IMR-90 (cell line): ENCODE measurements around the gene LCN2. TPM values are rescaled to one million over a fixed set of nuclear protein-coding genes. Genes with fewer than 3 reads are reported as not detected.

Source experiments
- ATAC-seq: fragments of 200-7000 bp; cut with Tn5 transposase; 2 replicates; pipeline ENCODE4 v1.9.1; 2020; ENCODE audit warnings: low read depth, mild to moderate bottlenecking, moderate library complexity
- BruUV-seq: library from RNA; stranded (reverse); fragments of 400-500 nt; replicated peaks from 2 replicates; lab custom pipeline; 2021; lab: Mats Ljungman, UMichigan
- CTCF ChIA-PET: fragments of 300-600 bp; formaldehyde crosslinking; extraction: SDS; loops from one replicate; lab custom pipeline; 2021; ENCODE audit warnings: antibody characterized with exemption; lab: Yijun Ruan, JAX
- POLR2A ChIA-PET: fragments of 300-600 bp; sonication (Branson Sonifier 250); formaldehyde crosslinking; loops from one replicate; lab custom pipeline; 2022; ENCODE audit warnings: antibody characterized with exemption; ENCODE audit not compliant: unreplicated experiment; lab: Charles Lee
- DNase-seq: peaks from one replicate; pipeline ENCODE4 v3.0.0; 2013
- H2AFZ ChIP-seq: replicated peaks from 2 replicates; pipeline ENCODE3; 2013; ENCODE audit warnings: low read length, mild to moderate bottlenecking; ENCODE audit not compliant: poor library complexity
- H2AK5ac ChIP-seq: 2 replicates; pipeline ENCODE4 v1.6.1; 2013; ENCODE audit warnings: low read depth, low read length, inconsistent platforms
- H2AK9ac ChIP-seq: replicated peaks from 2 replicates; pipeline ENCODE3; 2013; ENCODE audit warnings: mild to moderate bottlenecking, low read depth, low read length, moderate library complexity; ENCODE audit not compliant: poor library complexity
- H2BK120ac ChIP-seq: 2 replicates; pipeline ENCODE4 v1.6.1; 2013; ENCODE audit warnings: low read depth, low read length, inconsistent platforms
- H2BK15ac ChIP-seq: 3 replicates; pipeline ENCODE4 v1.6.1; 2013; ENCODE audit warnings: low read depth, low read length, inconsistent platforms
- H2BK20ac ChIP-seq: 2 replicates; pipeline ENCODE4 v1.6.1; 2013; ENCODE audit warnings: low read depth, mild to moderate bottlenecking, inconsistent platforms, low read length, moderate library complexity
- H2BK5ac ChIP-seq: 2 replicates; pipeline ENCODE4 v1.6.1; 2013; ENCODE audit warnings: mild to moderate bottlenecking, low read depth, low read length, inconsistent platforms; ENCODE audit not compliant: poor library complexity, severe bottlenecking
- H3K14ac ChIP-seq: replicated peaks from 2 replicates; pipeline ENCODE4 v1.6.1; 2013; ENCODE audit warnings: low read depth, low read length, inconsistent platforms
- H3K18ac ChIP-seq: 2 replicates; pipeline ENCODE4 v1.6.1; 2013; ENCODE audit warnings: low read depth, low read length, control low read depth
- H3K23ac ChIP-seq: 2 replicates; pipeline ENCODE4 v1.6.1; 2013; ENCODE audit warnings: low read depth, low read length, inconsistent platforms
- H3K27ac ChIP-seq: 2 replicates; pipeline ENCODE4 v1.5.1; 2013; ENCODE audit warnings: mild to moderate bottlenecking, control low read depth, low read length; ENCODE audit not compliant: insufficient read depth
- H3K27me3 ChIP-seq: 2 replicates; pipeline ENCODE4 v1.6.1; 2013; ENCODE audit warnings: low read length; ENCODE audit not compliant: control insufficient read depth, insufficient read depth
- H3K36me3 ChIP-seq: 2 replicates; pipeline ENCODE4 v1.6.1; 2013; ENCODE audit warnings: low read length, mixed read lengths; ENCODE audit not compliant: control insufficient read depth, insufficient read depth
- H3K4ac ChIP-seq: 2 replicates; pipeline ENCODE4 v1.6.1; 2013; ENCODE audit warnings: low read depth, low read length, inconsistent platforms
- H3K4me1 ChIP-seq: 2 replicates; pipeline ENCODE4 v1.6.1; 2013; ENCODE audit warnings: low read length, mixed read lengths; ENCODE audit not compliant: control insufficient read depth, insufficient read depth
- H3K4me2 ChIP-seq: 2 replicates; pipeline ENCODE4 v1.6.1; 2013; ENCODE audit warnings: low read depth, mild to moderate bottlenecking, control low read depth, low read length, moderate library complexity
- H3K4me3 ChIP-seq: 2 replicates; pipeline ENCODE4 v1.5.1; 2013; ENCODE audit warnings: low read depth, mild to moderate bottlenecking, control low read depth, low read length, moderate library complexity; ENCODE audit not compliant: insufficient read depth
- H3K56ac ChIP-seq: 2 replicates; pipeline ENCODE4 v1.6.1; 2013; ENCODE audit warnings: low read length, inconsistent platforms; ENCODE audit not compliant: insufficient read depth; ENCODE audit errors: extremely low read depth
- H3K79me1 ChIP-seq, 2 experiments: 2 replicates each; pipeline ENCODE4 v1.6.1; 2013; ENCODE audit warnings: low read length in 2 of 2, inconsistent platforms in 1 of 2, low read depth in 1 of 2
- H3K9ac ChIP-seq: 2 replicates; pipeline ENCODE4 v1.6.1; 2013; ENCODE audit warnings: low read depth, low read length, control low read depth
- H3K9me1 ChIP-seq: 2 replicates; pipeline ENCODE4 v1.6.1; 2013; ENCODE audit warnings: low read length, inconsistent platforms; ENCODE audit not compliant: insufficient read depth
- H3K9me3 ChIP-seq: 2 replicates; pipeline ENCODE4 v1.6.1; 2013; ENCODE audit warnings: low read length; ENCODE audit not compliant: control insufficient read depth, insufficient read depth
- H4K20me1 ChIP-seq: 2 replicates; pipeline ENCODE4 v1.6.1; 2013; ENCODE audit warnings: low read length, inconsistent platforms; ENCODE audit not compliant: insufficient read depth
- H4K5ac ChIP-seq: 2 replicates; pipeline ENCODE4 v1.6.1; 2013; ENCODE audit warnings: mild to moderate bottlenecking, low read depth, low read length, control low read depth
- H4K8ac ChIP-seq, 2 experiments: 2 replicates each; pipeline ENCODE4 v1.6.1; 2013; ENCODE audit warnings: low read depth in 2 of 2, low read length in 2 of 2, control low read depth in 1 of 2, inconsistent platforms in 1 of 2
- H4K91ac ChIP-seq: 2 replicates; pipeline ENCODE4 v1.6.1; 2013; ENCODE audit warnings: low read depth, low read length, inconsistent platforms; ENCODE audit not compliant: insufficient read depth
- FOS ChIP-seq: fragments of 150-350 bp; IDR thresholded peaks from 2 replicates; pipeline ENCODE4 v1.6.1; 2016; ENCODE audit warnings: low read depth, low read length
- MAFK ChIP-seq: IDR thresholded peaks from 2 replicates; pipeline ENCODE4 v1.6.1; 2012; ENCODE audit warnings: low read depth, low read length, improper control_type of control experiment
- NFE2L2 ChIP-seq: fragments of 150-350 bp; IDR thresholded peaks from 2 replicates; pipeline ENCODE4 v1.6.1; 2016; ENCODE audit warnings: low read depth, mild to moderate bottlenecking, low read length
- RCOR1 ChIP-seq: IDR thresholded peaks from 2 replicates; pipeline ENCODE4 v1.6.1; 2012; ENCODE audit warnings: mild to moderate bottlenecking, low read length, improper control_type of control experiment; ENCODE audit not compliant: insufficient replicate concordance
- WGBS, 2 experiments: methylation state at CpG; one replicate each; pipeline versions ENCODE4 v1.1.5 to v1.1.7; 2013; ENCODE audit warnings: missing lambda C conversion rate in 2 of 2; ENCODE audit not compliant: insufficient read length in 1 of 2; ENCODE audit errors: extremely low coverage in 2 of 2; 5-methylcytosine and 5-hydroxymethylcytosine counted together
- dilution Hi-C: fragments of 300-500 bp; cut with HindIII; formaldehyde crosslinking; loops from one replicate; pipeline ENCODE4 v1.14.3; 2018; ENCODE audit warnings: low sequenced_read_pairs; ENCODE audit not compliant: unreplicated experiment
- in situ Hi-C: fragments of 300-500 bp; cut with MboI; formaldehyde crosslinking; loops from 3 replicates; pipeline ENCODE4 v1.14.3; 2019; ENCODE audit warnings: low sequenced_read_pairs, inconsistent platforms, mixed read lengths
- intact Hi-C: fragments of 100-400 bp; cut with micrococcal nuclease; formaldehyde crosslinking; loops from 2 replicates; pipeline ENCODE4 v1.10.0; 2022
- polyA plus RNA-seq, 3 experiments: library from polyadenylated mRNA; depleted of rRNA; stranded (reverse); fragments of >200 nt; gene quantifications; 2 replicates each; pipeline ENCODE4 v1.2.3, GENCODE V29; 2012; ENCODE audit warnings: low replicate concordance in 1 of 3
- total RNA-seq: library from RNA; depleted of rRNA; stranded (reverse); fragments of >200 nt; gene quantifications from 2 replicates; pipeline ENCODE4 v1.2.3, GENCODE V29; 2012
- TF ChIP-seq, protein P1 (sequence below): fragments of 150-350 bp; IDR thresholded peaks from 2 replicates; pipeline ENCODE4 v1.6.1; 2016; ENCODE audit warnings: low read depth, mild to moderate bottlenecking, low read length, moderate library complexity, borderline replicate concordance
- TF ChIP-seq, protein P2 (sequence below): conservative IDR thresholded peaks from 2 replicates; pipeline ENCODE4 v1.5.1; 2012; ENCODE audit warnings: mild to moderate bottlenecking, low read depth, low read length, improper control_type of control experiment

The LCN2 gene
- total and polyA plus RNA-seq, 2 of the 4 experiments (the other 2 are of a cell fraction), result not detected

DNA sequence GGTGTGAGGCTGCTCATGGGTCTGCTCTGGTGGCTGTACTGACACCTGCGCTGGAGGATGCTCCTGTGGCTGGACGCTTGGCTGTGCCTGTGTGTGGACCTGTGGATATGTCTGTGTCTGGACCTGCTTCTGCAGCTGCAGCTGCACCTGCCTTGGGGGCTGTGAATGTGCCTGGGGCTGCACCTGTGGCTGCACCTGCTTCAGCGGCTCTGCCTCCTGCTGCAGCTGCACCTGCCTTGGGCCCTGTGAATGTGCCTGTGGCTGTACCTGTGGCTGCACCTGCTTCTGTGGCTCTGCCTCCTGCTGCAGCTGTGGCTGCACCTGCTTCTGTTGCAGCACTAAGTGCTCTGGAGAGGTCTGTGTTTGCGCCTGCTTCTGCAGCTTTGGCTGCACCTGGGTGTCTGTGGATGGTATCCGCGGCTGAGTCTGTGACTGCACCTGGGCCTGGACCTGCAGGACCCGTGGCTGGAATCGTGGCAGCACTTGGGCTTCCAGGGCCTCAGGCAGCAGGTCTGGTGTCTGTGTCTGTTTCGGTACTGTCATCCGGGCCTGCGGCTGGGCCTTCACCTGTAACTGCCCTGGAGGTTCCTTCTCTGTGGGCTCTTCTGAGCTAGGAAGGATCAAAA, 29.7 kb downstream of the LCN2 start:
- Histone ChIP-seq H4K5ac (no peak overlapping the region), H3K9me1 (peaks cover 18% of the 10 kb centered on the region), H3K27me3 (no peaks in the 10 kb centered on the region), H2BK120ac (no peak overlapping the region), H2AK9ac (no peak overlapping the region), H2AK5ac (no peak overlapping the region), H4K8ac (no peak overlapping the region), H3K4me1 (peaks cover 14% of the 10 kb centered on the region), H4K20me1 (peaks cover 7% of the 10 kb centered on the region), H3K36me3 (peaks cover 63% of the 10 kb centered on the region), H3K4ac (no peak overlapping the region), H3K27ac (no peak overlapping the region), H3K9me3 (peaks cover 5% of the 10 kb centered on the region), H4K91ac (no peak overlapping the region), H2BK15ac (no peak overlapping the region), H3K79me1 (peaks cover 6 to 28% of the 10 kb centered on the region in 2 experiments; a peak in 3 of 4 replicates), H3K18ac (no peak overlapping the region), H2AFZ (no peak overlapping the region), H3K14ac (no peak overlapping the region), H3K4me2 (no peak overlapping the region), H2BK5ac (no peak overlapping the region), H3K56ac (no peak overlapping the region), H3K4me3 (no peak overlapping the region), H2BK20ac (no peak overlapping the region), H3K23ac (no peak overlapping the region), H3K9ac (no peak overlapping the region)
- ATAC-seq (no peak), DNase-seq (no peak)
- dilution Hi-C loops, result no loop called here
- CTCF ChIA-PET, result no interaction called here
- intact Hi-C loops, result no loop called here
- POLR2A ChIA-PET, result no interaction called here
- TF ChIP-seq RCOR1, result no peak
- TF ChIP-seq, protein P1, sequence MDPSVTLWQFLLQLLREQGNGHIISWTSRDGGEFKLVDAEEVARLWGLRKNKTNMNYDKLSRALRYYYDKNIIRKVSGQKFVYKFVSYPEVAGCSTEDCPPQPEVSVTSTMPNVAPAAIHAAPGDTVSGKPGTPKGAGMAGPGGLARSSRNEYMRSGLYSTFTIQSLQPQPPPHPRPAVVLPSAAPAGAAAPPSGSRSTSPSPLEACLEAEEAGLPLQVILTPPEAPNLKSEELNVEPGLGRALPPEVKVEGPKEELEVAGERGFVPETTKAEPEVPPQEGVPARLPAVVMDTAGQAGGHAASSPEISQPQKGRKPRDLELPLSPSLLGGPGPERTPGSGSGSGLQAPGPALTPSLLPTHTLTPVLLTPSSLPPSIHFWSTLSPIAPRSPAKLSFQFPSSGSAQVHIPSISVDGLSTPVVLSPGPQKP, result no peak
- no peak for TF ChIP-seq MAFK
- TF ChIP-seq NFE2L2, result no peak
- TF ChIP-seq, protein P2, sequence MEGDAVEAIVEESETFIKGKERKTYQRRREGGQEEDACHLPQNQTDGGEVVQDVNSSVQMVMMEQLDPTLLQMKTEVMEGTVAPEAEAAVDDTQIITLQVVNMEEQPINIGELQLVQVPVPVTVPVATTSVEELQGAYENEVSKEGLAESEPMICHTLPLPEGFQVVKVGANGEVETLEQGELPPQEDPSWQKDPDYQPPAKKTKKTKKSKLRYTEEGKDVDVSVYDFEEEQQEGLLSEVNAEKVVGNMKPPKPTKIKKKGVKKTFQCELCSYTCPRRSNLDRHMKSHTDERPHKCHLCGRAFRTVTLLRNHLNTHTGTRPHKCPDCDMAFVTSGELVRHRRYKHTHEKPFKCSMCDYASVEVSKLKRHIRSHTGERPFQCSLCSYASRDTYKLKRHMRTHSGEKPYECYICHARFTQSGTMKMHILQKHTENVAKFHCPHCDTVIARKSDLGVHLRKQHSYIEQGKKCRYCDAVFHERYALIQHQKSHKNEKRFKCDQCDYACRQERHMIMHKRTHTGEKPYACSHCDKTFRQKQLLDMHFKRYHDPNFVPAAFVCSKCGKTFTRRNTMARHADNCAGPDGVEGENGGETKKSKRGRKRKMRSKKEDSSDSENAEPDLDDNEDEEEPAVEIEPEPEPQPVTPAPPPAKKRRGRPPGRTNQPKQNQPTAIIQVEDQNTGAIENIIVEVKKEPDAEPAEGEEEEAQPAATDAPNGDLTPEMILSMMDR, result no peak
- no peak for TF ChIP-seq FOS
- BruUV-seq, result TSS peak; percentile 79
- WGBS, 2 experiments, result 96% methylated on average over 9 of the region's 11 CpGs; no CpG with 5 or more reads in 1 of the 2 experiments
- in situ Hi-C loops, result no loop called here
